HG03103 (cell line): ENCODE results near the gene SH3RF3.
"Not testable (repeated sequence)": the region's sequence is repeated elsewhere in the genome, so short reads cannot be mapped to it uniquely, and the experiment has no call there.

Experiments used
- ATAC-seq: cut with Tn5 transposase; IDR thresholded peaks from one replicate; pipeline ENCODE4 v1.9.1; 2021; ENCODE audit warnings: low read depth; ENCODE audit not compliant: unreplicated experiment

The SH3RF3 gene

GRCh38 chr2:109154226-109154625 is 25.2 kb downstream of the SH3RF3 start:
- ATAC-seq = no peak

GRCh38 chr2:109155553-109156451 is 26.8 kb downstream of the SH3RF3 start:
- no peak for ATAC-seq

GRCh38 chr2:109157563-109158105 is 28.6 kb downstream of the SH3RF3 start:
- ATAC-seq = no peak

- ATAC-seq = no peak
These were observed 29.2 kb downstream of the SH3RF3 start for GRCh38 chr2:109158237-109158636.

- ATAC-seq = no peak
These were observed 30.1 kb downstream of the SH3RF3 start for GRCh38 chr2:109159096-109159495.

GRCh38 chr2:109160714-109161440 is 31.9 kb downstream of the SH3RF3 start:
- no peak for ATAC-seq

- not testable (repeated sequence) for ATAC-seq
These were observed 33.4 kb downstream of the SH3RF3 start for GRCh38 chr2:109162367-109162766.

GRCh38 chr2:109162999-109163398 is 34.0 kb downstream of the SH3RF3 start:
- ATAC-seq = no peak

GRCh38 chr2:109164311-109164710 is 35.3 kb downstream of the SH3RF3 start:
- ATAC-seq = no peak

- no peak for ATAC-seq
These were observed 35.8 kb downstream of the SH3RF3 start for GRCh38 chr2:109164739-109165221.

- no peak for ATAC-seq
These were observed 37.8 kb downstream of the SH3RF3 start for GRCh38 chr2:109166811-109167210.

- ATAC-seq = no peak
These were observed 39.1 kb downstream of the SH3RF3 start for GRCh38 chr2:109168086-109168485.

- ATAC-seq = no peak
These were observed 39.7 kb downstream of the SH3RF3 start for GRCh38 chr2:109168716-109169115.

- ATAC-seq = no peak
These were observed 41.6 kb downstream of the SH3RF3 start for GRCh38 chr2:109170645-109171044.

GRCh38 chr2:109171444-109172334 is 42.7 kb downstream of the SH3RF3 start:
- no peak for ATAC-seq

- ATAC-seq = no peak
These were observed 43.6 kb downstream of the SH3RF3 start for GRCh38 chr2:109172556-109173105.

GRCh38 chr2:109173311-109174171 is 44.5 kb downstream of the SH3RF3 start:
- no peak for ATAC-seq

- no peak for ATAC-seq
These were observed 45.2 kb downstream of the SH3RF3 start for GRCh38 chr2:109174214-109174613.
